GM18507 (cell line): ENCODE measurements around the gene PRDM13.
"Not testable (repeated sequence)": the region's sequence is repeated elsewhere in the genome, so short reads cannot be mapped to it uniquely, and the experiment has no call there.

Experiments used
- DNase-seq: peaks from one replicate; pipeline ENCODE4 v3.0.0; 2011; ENCODE audit warnings: low read depth; ENCODE audit not compliant: insufficient read length; ENCODE audit errors: extremely low spot score
- FAIRE-seq: peaks from 2 replicates; lab custom pipeline; 2011; peaks lifted over from hg19 to GRCh38; lab: Jason Lieb, UNC

PRDM13 gene

GRCh38 chr6:99606656-99607415 lies at the start of gene PRDM13:
Gene PRDM13 (plus strand): TSS chr6:99606833. CDS start chr6:99607035, 202 bp downstream.
- no peak for FAIRE-seq
- no peak for DNase-seq

DNA sequence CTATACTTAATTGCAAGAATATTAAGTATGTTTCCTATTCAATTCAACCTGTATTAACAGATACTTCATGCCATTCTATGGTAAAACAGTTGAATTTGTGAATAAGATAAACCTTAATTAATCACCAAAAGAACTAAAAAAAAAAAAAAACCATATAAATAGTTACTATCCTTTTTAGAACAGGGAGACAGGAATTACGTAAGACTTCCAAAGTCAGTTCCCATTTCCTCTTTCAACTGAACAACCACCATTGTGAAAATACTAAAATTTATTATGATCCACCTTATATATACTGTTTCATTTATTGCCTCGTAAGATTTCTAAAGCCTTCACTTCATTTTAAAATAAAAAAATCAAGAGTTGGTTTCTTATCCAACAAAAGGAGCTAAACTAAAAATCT lies 47.6 kb upstream of the PRDM13 start:
- FAIRE-seq: no peak

GRCh38 chr6:99560668-99561067 lies 46.0 kb upstream of the PRDM13 start:
- FAIRE-seq (no peak), DNase-seq (no peak)

More for the DNA sequence above, 47.6 kb upstream of the PRDM13 start:
- DNase-seq: no peak

DNA sequence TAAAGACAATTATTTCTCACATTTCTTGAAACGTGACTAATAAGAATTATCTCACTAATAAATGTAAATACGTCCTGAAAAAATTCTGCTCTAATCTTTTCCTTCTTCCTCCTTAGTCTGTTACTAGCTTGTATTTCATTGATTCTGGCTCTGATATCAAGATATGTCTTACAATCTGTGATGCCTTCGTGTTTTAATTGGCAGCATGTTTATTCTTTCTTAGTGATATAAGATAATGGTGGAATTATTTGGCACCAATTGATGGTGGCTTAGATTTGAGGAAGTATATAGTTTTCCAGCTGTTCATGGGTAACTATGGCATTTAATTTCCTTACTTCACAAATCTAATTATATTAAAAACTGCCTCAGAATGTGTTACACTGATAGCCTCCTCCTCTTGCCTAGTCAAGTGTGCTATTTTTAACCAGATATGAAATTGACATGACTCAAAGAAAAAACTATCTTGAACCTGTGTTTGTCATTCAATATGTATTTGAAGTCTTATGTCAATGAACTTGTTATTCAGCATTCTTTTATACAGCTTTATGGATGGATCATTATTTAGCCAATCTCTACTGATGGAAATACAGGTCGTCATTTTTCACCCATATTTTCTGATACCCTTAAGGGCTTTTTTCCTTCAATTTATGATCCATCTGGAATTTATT lies 43.4 kb upstream of the PRDM13 start:
- no peak for FAIRE-seq
- no peak for DNase-seq

DNA sequence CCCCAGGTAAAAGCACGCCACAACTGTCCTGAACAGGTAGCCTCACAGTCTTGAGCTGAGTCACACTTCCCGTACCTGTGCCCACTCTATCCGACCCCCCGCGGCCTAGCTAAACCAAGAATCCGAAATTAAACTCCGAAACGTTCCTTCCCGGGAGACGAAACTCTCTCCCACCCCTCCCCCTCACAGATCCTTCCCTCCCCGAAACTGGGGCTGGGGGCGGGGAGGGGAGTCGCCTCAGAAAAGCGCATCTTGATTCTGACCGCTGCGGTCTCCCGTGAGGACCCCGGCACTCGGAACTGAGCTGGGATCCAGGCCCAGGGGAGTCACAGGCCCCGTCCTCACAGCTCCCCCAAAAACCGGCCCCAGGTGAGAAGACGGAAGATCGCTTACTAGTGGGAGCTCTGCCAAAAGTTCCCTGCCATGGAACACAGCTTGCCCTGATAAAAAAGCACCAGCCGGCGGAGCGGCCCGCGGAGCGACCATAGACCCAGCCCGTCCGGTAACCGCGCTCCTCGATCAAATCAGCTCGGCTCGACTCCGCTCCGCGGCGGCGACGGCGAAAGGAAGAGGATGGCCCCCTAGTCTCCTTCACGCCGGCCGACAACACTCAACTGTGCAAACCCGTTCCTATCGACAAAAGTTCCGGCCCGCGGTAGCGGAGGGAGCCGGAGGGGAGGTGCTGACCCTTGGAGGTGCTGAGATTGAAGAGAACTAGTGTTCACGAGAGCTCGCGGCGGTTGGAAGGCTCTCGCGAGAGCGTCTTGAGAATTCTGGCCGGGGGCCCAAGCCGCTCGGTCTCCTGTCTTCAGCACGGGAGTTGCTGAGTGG lies 38.3 kb upstream of the PRDM13 start, which contains the start of gene CCNC:
CCNC (minus strand) TSS at position 558 of the 831 bp plus-strand sequence; CDS start at position 425, 133 bp downstream.
- peak; percentile 97 for FAIRE-seq
- DNase-seq: peak; percentile 73

DNA sequence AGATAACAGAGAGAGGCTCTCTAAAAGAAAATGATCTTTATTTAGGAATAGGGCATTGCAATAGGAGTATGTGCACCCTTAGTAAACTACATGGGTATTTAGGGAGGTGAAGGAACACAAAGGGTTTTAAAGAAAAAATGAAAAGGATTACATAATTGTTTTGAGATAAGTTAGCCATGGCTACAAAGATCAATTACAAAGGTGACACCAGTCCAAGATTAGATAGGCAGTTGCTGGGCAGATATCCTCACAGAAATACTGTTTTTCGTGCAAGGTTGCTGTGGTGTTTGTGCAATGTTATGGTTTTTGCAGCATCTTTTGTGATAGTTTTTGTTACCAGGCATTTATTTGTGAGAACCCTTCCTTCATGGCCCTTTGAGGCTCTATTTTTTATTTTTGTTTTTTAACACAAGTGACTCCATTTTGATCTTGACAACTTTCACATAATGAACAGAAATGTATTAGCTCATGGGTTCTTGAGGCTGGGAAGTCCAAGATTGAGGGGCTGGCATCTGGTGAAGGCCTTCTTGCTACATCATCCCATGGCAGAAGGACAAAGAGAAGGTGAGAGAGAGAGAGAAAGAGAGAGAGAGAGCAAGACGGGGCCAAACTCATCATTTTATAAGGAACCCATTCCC lies 32.5 kb upstream of the PRDM13 start:
- FAIRE-seq: no peak
- no peak for DNase-seq

DNA sequence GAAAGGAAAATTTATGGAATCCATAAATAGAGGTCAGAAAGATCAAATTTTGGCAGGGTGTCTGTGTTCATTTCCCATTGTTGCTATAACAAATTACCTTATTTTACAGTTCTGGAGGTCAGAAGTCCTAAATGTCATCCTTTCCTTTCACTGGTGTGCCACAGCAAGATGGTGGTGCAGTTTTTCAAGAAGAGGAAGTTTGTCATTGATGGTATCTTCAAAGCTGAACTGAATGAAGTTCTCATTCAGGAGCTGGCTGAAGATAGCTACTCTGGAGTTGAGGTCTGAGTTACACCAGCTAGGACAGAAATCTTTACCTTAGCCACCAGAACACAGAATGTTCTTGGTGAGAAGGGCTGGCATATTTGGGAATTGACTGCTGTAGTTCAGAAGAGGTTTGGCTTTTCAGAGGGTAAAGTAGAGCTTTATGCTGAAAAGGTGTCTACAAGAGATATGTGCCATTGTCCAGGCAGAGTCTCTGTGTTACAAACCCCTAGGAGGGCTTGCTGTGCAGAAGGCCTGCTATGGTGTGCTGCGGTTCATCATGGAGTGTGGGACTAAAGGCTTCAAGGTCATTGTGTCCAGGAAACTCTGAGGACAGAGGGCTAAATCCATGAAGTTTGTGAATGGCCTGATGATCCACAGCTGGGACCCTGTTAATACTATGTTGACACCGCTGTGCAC lies 30.9 kb upstream of the PRDM13 start:
- DNase-seq (no peak), FAIRE-seq (no peak)

DNA sequence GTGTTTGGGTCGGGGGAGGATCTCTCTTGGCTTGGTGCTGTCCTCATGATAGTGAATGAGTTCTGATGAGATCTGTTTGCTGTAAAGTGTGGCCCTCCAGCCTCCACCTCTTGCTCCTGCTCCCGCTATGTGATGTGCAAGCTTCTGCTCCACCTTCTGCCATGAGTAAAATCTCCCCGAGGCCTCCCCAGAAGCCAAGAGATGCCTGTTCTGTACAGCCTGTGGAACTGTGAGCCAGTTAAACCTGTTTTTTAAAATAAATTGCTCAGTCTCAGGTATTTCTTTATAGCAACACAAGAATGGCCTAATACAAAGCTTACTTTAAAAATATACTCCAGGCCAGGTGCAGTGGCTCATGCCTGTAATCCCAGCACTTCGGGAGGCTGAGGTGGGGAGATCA lies 26.9 kb upstream of the PRDM13 start:
- no peak for FAIRE-seq
- DNase-seq: no peak

DNA sequence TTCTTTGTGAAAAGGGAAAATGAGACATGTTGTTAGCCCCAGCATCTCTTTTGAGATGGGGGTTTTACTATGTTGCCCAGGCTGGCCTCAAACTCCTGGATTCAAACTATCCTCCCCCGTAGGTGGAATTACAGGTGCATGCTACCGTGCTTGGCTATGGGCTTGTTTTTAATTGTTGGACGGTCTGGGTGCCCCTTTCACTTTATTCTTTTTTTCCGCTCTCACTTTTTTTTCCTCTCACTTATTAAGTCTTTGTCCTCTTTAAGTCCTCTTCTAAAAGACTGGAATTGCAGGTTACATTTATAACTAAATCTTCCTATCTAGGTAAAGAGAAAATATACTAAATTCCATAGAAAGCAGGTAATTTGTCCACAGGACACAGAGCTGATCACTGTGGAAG lies 18.8 kb upstream of the PRDM13 start:
- FAIRE-seq (no peak), DNase-seq (no peak)

DNA sequence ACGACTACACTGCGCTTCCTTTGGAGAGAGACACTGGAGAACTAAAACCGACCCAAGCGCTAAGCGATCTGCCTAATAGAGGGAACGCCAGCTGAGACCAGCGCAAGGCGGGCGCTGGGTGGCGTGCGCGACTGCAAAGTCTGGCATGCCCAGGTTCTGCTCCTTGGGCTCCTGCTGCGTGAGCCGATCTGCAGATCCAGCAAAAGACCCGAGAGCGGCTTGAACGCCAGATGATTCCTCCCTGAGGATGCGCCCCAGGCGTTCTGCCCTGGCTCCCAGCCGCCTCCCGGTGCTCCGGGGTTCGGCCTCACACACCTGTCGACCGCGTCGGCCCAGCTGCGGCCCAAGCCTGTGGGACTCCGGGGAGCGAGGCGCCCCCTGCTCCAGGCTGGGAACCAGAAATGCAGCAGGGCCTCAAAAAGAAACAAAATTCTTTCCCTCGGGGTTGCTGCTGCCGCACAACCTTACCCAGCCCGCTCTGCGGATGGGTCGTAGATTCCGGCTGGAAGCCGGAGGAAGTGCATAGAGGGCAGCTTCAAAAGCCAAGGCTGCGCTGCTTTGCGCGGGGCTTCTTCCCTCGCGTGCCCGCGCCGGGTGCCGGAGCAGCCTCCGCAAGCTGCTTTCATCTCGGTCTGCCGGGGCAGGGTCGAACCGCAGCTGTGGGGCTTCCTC lies 17.9 kb upstream of the PRDM13 start:
- FAIRE-seq (peak; percentile 85), DNase-seq (peak; percentile 38)

DNA sequence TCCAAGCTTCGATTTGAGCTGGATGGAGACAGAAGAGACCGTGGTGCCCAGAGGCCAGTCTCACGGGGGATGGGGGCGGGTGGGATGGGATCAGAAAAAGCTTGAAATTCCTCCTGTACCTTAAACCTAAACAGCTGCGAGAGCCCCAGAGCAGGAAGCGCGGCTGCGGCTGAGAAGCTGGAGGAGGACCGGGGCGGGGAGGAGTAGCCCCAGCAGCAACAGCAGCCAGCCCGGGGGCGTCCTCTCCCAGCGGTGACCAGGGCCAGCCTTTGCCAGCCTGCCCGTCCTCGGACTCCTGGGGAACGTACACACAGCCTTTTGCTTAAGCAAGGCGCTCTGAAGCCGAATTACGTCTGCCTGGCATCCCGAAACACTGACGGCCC lies 17.4 kb upstream of the PRDM13 start:
- no peak for DNase-seq
- FAIRE-seq: no peak

GRCh38 chr6:99589907-99590493 lies 16.6 kb upstream of the PRDM13 start:
- FAIRE-seq (no peak), DNase-seq (no peak)

- DNase-seq: no peak
- no peak for FAIRE-seq
Observed at GRCh38 chr6:99590728-99591672, 15.6 kb upstream of the PRDM13 start.

DNA sequence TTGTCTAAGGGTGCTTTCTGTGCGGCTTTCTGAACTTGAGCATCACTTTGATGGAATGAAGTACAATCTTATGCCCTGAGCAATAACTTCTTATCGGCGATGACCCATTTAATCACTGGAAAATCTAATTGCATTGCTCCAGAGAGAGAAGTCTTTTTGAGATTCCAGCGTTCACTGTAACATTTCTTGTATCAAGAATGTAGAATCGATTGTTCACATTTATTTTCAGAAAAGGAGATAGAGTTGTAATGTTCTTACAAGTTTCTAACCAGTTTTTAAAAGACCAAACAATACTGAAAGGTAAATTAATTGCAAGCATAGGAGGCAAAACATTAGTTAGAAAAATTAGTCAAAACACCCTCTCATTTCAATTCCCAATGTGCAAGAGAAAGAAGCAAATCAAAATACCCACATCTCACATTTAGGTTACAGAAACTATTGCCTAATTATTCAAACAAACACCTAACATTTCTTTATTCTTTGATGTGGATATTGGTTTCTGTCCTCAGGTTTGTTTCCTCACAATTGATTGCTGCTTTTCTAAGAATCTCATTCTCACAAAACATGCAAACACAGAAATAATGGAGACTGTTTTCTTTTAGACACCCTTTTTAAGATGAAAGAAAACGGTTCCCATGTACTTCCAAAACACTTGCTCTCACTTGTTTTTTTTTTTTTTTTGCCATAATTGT lies 14.8 kb upstream of the PRDM13 start:
- FAIRE-seq (no peak), DNase-seq (no peak)

DNA sequence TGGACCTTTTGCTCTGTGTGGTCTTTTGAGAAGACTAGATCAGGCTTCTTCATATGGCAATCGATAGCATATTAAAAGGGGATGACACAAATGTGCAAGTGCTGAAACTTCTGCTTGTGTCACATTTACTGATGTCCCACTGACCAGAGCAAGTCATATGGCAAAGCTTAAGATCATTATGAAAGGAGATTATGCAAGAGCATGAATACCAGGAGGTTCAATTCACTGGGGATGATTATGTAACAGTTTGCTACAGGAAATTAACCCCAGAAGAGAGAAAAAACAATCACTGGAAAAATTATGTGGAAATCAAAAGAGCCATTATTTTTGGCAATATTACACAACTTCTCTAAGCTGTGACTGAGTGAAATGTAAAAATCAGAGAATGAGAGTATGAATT lies 13.7 kb upstream of the PRDM13 start:
- FAIRE-seq (no peak), DNase-seq (no peak)

DNA sequence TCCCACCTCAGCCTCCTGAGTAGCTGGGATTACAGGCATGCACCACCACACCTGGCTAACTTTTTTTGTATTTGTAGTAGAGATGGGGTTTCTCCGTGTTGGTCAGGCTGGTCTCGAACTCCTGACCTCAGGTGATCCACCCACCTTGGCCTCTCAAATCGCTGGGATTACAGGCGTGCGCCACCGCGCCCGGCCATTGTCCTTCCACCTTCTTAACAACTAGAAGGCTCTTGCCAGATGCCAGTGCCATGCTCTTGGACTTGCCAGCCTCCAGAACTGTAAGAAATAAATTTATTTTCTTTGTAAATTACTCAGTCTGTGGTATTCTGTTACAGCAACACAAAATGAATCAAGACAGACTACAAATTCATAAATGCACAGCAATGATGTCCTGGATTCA lies 11.9 kb upstream of the PRDM13 start:
- not testable (repeated sequence) for FAIRE-seq, DNase-seq
